GF-D8 (cell line): ENCODE results near the gene PRORP.
"Not testable (repeated sequence)": the region's sequence is repeated elsewhere in the genome, so short reads cannot be mapped to it uniquely, and the experiment has no call there.

Source experiments
- DNase-seq: peaks from one replicate; lab custom pipeline; 2025; lab: John Stamatoyannopoulos, UW

PRORP gene

GRCh38 chr14:35121887-35122695, at the start of gene PRORP, which contains the start of gene PPP2R3C:
Gene PRORP (plus strand): TSS chr14:35122552. CDS start chr14:35123246, 694 bp downstream.
Gene PPP2R3C (minus strand): TSS chr14:35121990. CDS start chr14:35121959, 31 bp downstream.
- peak; percentile 86 for DNase-seq

GRCh38 chr14:35073486-35073885, 48.9 kb upstream of the PRORP start:
- DNase-seq = no peak

- DNase-seq = no peak
Measured at GRCh38 chr14:35078082-35078481, 44.3 kb upstream of the PRORP start.

- DNase-seq = no peak
Measured at GRCh38 chr14:35079742-35080141, 42.6 kb upstream of the PRORP start.

GRCh38 chr14:35083530-35084150, 38.7 kb upstream of the PRORP start:
- no peak for DNase-seq

- DNase-seq = no peak
Measured at GRCh38 chr14:35085441-35085840, 36.9 kb upstream of the PRORP start.

GRCh38 chr14:35088514-35088913, 33.8 kb upstream of the PRORP start:
- no peak for DNase-seq

GRCh38 chr14:35094645-35095044, 27.7 kb upstream of the PRORP start:
- not testable (repeated sequence) for DNase-seq

- DNase-seq = no peak
Measured at GRCh38 chr14:35107866-35108265, 14.5 kb upstream of the PRORP start.

- DNase-seq = no peak
Measured at GRCh38 chr14:35112641-35113040, 9.7 kb upstream of the PRORP start.

GRCh38 chr14:35113308-35113950, 8.9 kb upstream of the PRORP start:
- no peak for DNase-seq

- DNase-seq = no peak
Measured at GRCh38 chr14:35114036-35114435, 8.3 kb upstream of the PRORP start.

GRCh38 chr14:35116242-35116641, 6.1 kb upstream of the PRORP start:
- DNase-seq = no peak

GRCh38 chr14:35117112-35117511, 5.2 kb upstream of the PRORP start:
- DNase-seq = no peak

GRCh38 chr14:35121026-35121886, 1.1 kb upstream of the PRORP start:
- no peak for DNase-seq

GRCh38 chr14:35122696-35123387, 490 bp downstream of the PRORP start:
- DNase-seq = no peak

GRCh38 chr14:35123388-35123703, 994 bp downstream of the PRORP start:
- no peak for DNase-seq

GRCh38 chr14:35124127-35124526, 1.8 kb downstream of the PRORP start:
- DNase-seq = no peak

GRCh38 chr14:35133542-35134328, 11.4 kb downstream of the PRORP start:
- no peak for DNase-seq

GRCh38 chr14:35134329-35135123, 12.2 kb downstream of the PRORP start:
- no peak for DNase-seq
